ENCODE results near the gene THRB. TPM values are rescaled to one million over a fixed set of nuclear protein-coding genes. Genes with fewer than 3 reads are reported as not detected.
A peak's percentile ranks its signal among the peaks of the same experiment; 100 is the strongest.

Gene THRB
- total and polyA plus RNA-seq, 9 of the 15 experiments (the other 6 are each of a cell fraction or from before 2014, with no cell fraction given): 1.7 to 14.9 (median 6.9) TPM

DNA sequence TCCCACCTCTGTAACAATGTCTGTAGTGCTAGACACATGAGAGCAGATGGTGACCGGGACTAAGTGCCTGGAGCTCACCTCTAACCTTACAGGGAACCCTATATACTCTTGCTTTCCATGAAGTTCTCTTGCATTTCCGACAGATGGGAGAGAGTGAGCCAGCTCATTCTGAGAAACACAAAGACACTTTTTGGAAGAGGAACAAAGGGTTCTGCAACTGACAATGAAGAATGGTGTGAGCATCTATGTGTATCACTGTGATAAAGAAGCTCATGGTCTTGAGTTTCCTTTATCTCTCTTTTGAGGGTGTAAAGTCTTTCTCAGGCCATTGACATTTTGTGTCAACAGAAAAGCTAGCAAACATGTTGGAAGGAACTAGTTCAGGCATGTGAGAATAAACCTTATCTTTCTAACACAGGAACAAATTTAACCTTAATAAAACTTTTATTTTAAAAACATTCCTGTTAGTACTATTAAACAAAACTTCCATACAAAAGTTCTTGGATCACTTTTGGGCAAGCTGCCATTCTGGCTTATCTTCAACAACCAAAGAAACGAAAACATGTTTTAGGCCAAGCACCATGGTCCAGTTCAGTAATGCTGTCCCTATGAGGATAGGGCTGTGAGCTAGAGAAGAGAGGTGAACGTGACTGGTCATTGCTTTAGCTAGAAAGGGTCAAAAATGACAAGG lies 142.7 kb downstream of the THRB start (continued):
- TF ChIP-seq MGA (IDR thresholded peaks at IDR 0.05) (peak; percentile 51), FIP1L1 (IDR thresholded peaks at IDR 0.05; ENCODE audit: low read depth, low read length, poor library complexity, severe bottlenecking) (no peak), ZNF785 (CRISPR knock-in tag; IDR thresholded peaks at IDR 0.05) (no peak), HMGN3 (IDR thresholded peaks at IDR 0.05; ENCODE audit: borderline replicate concordance, extremely low read depth, insufficient read length, low read depth, low read length) (peak; percentile 58), ZFPM2 (CRISPR knock-in tag; IDR thresholded peaks at IDR 0.05) (no peak), KLF10 (CRISPR knock-in tag; IDR thresholded peaks at IDR 0.05) (no peak), LARP7 (IDR thresholded peaks at IDR 0.05) (no peak), USF2 (CRISPR knock-in tag; IDR thresholded peaks at IDR 0.05) (no peak), STAT5B (CRISPR knock-in tag; IDR thresholded peaks at IDR 0.05) (no peak)
- TF ChIP-seq, protein P1, sequence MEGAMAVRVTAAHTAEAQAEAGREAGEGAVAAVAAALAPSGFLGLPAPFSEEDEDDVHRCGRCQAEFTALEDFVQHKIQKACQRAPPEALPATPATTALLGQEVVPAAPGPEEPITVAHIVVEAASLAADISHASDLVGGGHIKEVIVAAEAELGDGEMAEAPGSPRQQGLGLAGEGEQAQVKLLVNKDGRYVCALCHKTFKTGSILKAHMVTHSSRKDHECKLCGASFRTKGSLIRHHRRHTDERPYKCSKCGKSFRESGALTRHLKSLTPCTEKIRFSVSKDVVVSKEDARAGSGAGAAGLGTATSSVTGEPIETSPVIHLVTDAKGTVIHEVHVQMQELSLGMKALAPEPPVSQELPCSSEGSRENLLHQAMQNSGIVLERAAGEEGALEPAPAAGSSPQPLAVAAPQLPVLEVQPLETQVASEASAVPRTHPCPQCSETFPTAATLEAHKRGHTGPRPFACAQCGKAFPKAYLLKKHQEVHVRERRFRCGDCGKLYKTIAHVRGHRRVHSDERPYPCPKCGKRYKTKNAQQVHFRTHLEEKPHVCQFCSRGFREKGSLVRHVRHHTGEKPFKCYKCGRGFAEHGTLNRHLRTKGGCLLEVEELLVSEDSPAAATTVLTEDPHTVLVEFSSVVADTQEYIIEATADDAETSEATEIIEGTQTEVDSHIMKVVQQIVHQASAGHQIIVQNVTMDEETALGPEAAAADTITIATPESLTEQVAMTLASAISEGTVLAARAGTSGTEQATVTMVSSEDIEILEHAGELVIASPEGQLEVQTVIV (CRISPR knock-in tag; IDR thresholded peaks at IDR 0.05; ENCODE audit: borderline replicate concordance): no peak
- TF ChIP-seq, protein P2, sequence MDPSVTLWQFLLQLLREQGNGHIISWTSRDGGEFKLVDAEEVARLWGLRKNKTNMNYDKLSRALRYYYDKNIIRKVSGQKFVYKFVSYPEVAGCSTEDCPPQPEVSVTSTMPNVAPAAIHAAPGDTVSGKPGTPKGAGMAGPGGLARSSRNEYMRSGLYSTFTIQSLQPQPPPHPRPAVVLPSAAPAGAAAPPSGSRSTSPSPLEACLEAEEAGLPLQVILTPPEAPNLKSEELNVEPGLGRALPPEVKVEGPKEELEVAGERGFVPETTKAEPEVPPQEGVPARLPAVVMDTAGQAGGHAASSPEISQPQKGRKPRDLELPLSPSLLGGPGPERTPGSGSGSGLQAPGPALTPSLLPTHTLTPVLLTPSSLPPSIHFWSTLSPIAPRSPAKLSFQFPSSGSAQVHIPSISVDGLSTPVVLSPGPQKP (CRISPR knock-in tag; IDR thresholded peaks at IDR 0.05): no peak

Measured in K562 (cell line).